ENCODE data around the gene RYR1.

RYR1 gene

DNA sequence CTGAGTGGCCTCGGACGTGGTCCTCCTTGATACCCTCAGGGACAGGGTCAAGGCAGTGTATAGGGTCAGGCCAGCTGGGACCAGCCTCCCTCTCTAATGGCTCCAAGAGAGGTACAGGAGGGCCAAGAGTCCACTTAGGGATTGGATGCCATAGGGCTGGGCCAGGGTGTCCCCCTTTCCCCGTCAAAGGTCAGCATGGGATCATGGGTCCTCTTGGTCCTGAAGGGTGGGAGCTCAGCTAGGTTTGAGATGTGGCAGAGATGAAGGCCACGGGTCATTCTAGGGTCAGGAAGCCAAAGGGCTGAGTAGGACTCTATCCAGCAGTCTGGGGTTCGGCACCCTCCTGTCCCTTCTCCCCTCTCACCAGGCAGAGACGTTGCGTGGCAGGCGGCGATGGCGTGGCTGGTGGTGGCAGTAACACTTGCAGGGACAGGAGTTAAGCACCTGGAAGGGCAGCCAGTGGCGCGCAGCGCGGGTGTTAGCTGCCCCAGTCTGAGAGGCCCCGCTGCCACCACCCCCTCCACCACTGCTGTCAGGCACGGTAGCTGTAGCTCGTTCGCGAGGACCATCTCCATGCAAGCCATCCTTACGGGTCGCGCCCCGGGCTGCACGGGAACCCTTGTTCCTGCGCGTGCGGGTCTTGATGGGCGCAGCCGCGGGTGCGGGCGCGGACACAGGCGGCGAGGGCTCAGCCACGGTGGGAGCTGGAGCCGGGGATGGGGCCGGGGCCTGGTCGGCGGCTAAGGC is 48.3 kb upstream of the RYR1 start:
- H3K4me3 ChIP-seq (replicated peaks; ENCODE audit: insufficient read depth, low read length): no peak overlapping the region
- no peak for DNase-seq (ENCODE audit: low read depth in 1 of 2, low spot score in 1 of 2)
- TF ChIP-seq, protein P1, sequence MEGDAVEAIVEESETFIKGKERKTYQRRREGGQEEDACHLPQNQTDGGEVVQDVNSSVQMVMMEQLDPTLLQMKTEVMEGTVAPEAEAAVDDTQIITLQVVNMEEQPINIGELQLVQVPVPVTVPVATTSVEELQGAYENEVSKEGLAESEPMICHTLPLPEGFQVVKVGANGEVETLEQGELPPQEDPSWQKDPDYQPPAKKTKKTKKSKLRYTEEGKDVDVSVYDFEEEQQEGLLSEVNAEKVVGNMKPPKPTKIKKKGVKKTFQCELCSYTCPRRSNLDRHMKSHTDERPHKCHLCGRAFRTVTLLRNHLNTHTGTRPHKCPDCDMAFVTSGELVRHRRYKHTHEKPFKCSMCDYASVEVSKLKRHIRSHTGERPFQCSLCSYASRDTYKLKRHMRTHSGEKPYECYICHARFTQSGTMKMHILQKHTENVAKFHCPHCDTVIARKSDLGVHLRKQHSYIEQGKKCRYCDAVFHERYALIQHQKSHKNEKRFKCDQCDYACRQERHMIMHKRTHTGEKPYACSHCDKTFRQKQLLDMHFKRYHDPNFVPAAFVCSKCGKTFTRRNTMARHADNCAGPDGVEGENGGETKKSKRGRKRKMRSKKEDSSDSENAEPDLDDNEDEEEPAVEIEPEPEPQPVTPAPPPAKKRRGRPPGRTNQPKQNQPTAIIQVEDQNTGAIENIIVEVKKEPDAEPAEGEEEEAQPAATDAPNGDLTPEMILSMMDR (IDR thresholded peaks at IDR 0.05; ENCODE audit: insufficient read depth, low read length): no peak
- TF ChIP-seq GABPA (IDR thresholded peaks at IDR 0.05; ENCODE audit: low read depth): no peak

DNA sequence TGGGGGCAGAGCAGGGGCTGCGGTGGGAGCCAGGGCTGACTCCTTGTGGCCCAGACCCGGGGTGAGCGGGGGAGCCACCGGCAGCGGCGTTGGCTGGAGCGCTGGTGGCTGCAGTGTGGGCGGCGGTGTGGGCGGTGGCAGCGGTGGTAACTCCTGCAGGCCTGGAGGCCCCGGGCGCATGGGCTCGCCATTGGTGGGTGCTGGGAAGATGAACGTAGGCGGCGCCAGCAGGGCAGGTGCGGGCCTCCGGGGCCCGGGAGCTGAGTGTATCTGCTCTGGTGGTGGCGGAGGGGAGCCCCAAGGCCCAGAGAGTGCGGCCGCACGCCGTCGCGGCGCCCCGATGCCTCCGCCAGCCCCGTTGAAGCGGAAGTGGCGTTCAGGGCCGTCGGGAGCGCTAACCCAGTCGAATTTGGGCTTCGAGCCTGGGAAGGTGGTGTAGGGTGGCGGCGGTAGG is 47.7 kb upstream of the RYR1 start:
- Histone ChIP-seq H3K4me3 (replicated peaks; ENCODE audit: insufficient read depth, low read length) (no peak overlapping the region), H3K27me3 (ENCODE audit: insufficient read depth, poor library complexity, severe bottlenecking) (peaks cover 18% of the 10 kb centered on the region), H3K27ac (replicated peaks) (no peak overlapping the region)
- no peak for TF ChIP-seq POLR2AphosphoS5 (IDR thresholded peaks at IDR 0.05; ENCODE audit: low read depth)
- DNase-seq (ENCODE audit: low read depth in 1 of 2, low spot score in 1 of 2): no peak

More for the DNA sequence above, 48.3 kb upstream of the RYR1 start:
- H3K27ac ChIP-seq (replicated peaks): no peak overlapping the region
- H3K27me3 ChIP-seq (ENCODE audit: insufficient read depth, poor library complexity, severe bottlenecking): peaks cover 16% of the 10 kb centered on the region

DNA sequence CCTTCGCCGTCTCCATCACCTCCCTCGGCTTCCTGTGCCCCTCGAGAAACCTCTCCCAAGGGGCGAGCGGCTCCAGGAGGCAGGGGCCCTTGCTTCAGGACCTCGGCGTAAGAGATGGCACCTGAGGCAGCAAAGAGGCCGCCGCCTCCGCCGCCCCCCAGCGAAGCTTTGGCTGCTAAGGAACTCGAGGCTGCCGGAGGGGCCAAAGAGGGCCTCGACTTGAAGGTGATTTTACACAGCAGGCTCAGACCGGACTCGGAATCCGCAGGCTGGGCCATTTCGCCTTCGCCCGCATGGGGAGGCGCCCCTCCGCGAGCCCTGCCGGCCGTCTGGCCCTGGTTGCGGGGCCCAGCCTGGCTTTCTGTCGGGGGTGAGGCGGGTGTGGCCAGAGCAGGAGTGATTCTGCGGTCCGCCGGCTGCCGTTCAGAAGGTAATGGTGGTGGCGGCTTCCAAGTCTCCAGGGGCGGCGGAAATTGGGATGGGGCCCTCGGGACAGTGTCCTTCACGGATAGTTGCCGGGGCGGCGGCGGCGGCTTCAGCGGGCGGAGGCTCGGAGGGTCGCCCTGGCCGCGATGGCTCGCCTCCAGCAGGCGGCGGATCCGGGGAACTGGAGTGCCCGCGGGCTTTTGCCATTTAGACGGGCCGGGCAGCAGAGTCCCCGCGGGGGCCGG is 47.1 kb upstream of the RYR1 start:
- DNase-seq (ENCODE audit: low read depth in 1 of 2, low spot score in 1 of 2): no peak
- TF ChIP-seq, protein P2, sequence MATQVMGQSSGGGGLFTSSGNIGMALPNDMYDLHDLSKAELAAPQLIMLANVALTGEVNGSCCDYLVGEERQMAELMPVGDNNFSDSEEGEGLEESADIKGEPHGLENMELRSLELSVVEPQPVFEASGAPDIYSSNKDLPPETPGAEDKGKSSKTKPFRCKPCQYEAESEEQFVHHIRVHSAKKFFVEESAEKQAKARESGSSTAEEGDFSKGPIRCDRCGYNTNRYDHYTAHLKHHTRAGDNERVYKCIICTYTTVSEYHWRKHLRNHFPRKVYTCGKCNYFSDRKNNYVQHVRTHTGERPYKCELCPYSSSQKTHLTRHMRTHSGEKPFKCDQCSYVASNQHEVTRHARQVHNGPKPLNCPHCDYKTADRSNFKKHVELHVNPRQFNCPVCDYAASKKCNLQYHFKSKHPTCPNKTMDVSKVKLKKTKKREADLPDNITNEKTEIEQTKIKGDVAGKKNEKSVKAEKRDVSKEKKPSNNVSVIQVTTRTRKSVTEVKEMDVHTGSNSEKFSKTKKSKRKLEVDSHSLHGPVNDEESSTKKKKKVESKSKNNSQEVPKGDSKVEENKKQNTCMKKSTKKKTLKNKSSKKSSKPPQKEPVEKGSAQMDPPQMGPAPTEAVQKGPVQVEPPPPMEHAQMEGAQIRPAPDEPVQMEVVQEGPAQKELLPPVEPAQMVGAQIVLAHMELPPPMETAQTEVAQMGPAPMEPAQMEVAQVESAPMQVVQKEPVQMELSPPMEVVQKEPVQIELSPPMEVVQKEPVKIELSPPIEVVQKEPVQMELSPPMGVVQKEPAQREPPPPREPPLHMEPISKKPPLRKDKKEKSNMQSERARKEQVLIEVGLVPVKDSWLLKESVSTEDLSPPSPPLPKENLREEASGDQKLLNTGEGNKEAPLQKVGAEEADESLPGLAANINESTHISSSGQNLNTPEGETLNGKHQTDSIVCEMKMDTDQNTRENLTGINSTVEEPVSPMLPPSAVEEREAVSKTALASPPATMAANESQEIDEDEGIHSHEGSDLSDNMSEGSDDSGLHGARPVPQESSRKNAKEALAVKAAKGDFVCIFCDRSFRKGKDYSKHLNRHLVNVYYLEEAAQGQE (IDR thresholded peaks at IDR 0.05; ENCODE audit: insufficient replicate concordance, low read depth): no peak
- 0 out of 2 replicates have a peak, but pooled peaks have one; percentile 8 for TF ChIP-seq POLR2AphosphoS5 (IDR thresholded peaks at IDR 0.05; ENCODE audit: low read depth)
- H3K4me3 ChIP-seq (replicated peaks; ENCODE audit: insufficient read depth, low read length): no peak overlapping the region

DNA sequence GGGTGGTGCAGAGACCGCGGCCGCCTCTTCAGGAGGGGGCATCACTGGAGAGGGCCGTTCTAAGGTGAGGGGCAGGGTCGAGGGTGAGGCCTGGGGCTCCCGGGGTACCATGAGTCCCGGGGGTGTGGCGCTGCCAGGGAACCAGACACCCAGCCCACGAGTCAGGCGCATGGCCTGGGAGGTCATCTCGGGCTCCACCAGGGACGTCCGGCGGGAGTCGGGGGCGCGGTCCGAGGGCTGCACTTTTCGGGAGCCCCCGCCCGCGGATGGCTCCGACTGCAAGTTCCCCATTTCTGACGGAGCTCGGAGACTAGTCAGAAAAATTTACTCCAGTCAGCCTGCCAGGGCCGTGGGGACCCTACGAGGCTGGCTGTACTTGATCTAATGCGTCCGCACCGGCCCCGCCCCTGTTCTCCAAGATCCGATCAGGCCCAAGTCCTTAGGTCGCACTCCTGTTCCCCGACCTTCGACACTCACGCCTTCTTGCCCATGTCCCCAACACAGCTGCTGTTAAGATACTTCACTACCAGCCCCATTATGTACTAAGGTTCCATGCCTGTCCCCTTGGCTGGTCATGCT is 46.4 kb upstream of the RYR1 start:
- Histone ChIP-seq H3K4me3 (replicated peaks; ENCODE audit: insufficient read depth, low read length) (peak overlapping the region; percentile 25), H3K27me3 (ENCODE audit: insufficient read depth, poor library complexity, severe bottlenecking) (peaks cover 18% of the 10 kb centered on the region), H3K27ac (replicated peaks) (no peak overlapping the region)
- DNase-seq (ENCODE audit: low read depth in 1 of 2, low spot score in 1 of 2): peak in 1 of 2 experiments; percentile 34
- TF ChIP-seq, protein P2 (IDR thresholded peaks at IDR 0.05; ENCODE audit: insufficient replicate concordance, low read depth): no peak
- TF ChIP-seq, protein P1 (IDR thresholded peaks at IDR 0.05; ENCODE audit: insufficient read depth, low read length): no peak
- TF ChIP-seq GABPA (IDR thresholded peaks at IDR 0.05; ENCODE audit: low read depth) (no peak), POLR2AphosphoS5 (IDR thresholded peaks at IDR 0.05; ENCODE audit: low read depth) (no peak), SPI1 (IDR thresholded peaks at IDR 0.05; ENCODE audit: borderline replicate concordance, low read depth) (no peak)

More for the DNA sequence above, 47.1 kb upstream of the RYR1 start:
- H3K27ac ChIP-seq (replicated peaks): no peak overlapping the region
- peaks cover 18% of the 10 kb centered on the region for H3K27me3 ChIP-seq (ENCODE audit: insufficient read depth, poor library complexity, severe bottlenecking)

Measured in HL-60 (cell line).